Activated CD8-positive, alpha-beta T cell treated with anti-CD3 and anti-CD28 coated beads, Interleukin-2, amount 10 ng/mL, durations not matched to agents 7 days and 5 days (primary cell): ENCODE results near the gene PSMD5. TPM values are rescaled to one million over a fixed set of nuclear protein-coding genes. Genes with fewer than 3 reads are reported as not detected.

Source experiments
- ATAC-seq: fragments of 150-1000 bp; cut with Tn5 transposase; one replicate; pipeline ENCODE4 v1.10.0; 2021; ENCODE audit warnings: moderate library complexity
- CTCF ChIA-PET: fragments of 350-600 bp; sonication (Branson Sonifier 250); formaldehyde crosslinking; loops from one replicate; lab custom pipeline; 2021; ENCODE audit warnings: antibody characterized with exemption; lab: Charles Lee
- POLR2A ChIA-PET: fragments of 350-600 bp; sonication (Branson Sonifier 250); formaldehyde crosslinking; loops from one replicate; lab custom pipeline; 2021; ENCODE audit warnings: antibody characterized with exemption; lab: Charles Lee
- DNase-seq: peaks from one replicate; pipeline ENCODE4 v3.0.0-alpha.2; 2020
- H3K27ac Mint-ChIP-seq: one replicate; pipeline ENCODE4 v1.8.0; 2021; ENCODE audit warnings: mild to moderate bottlenecking, mixed read lengths
- H3K27me3 Mint-ChIP-seq: one replicate; pipeline ENCODE4 v1.8.0; 2021; ENCODE audit warnings: low read depth, mixed read lengths
- H3K36me3 Mint-ChIP-seq: one replicate; pipeline ENCODE4 v1.8.0; 2021; ENCODE audit warnings: low read depth, mixed read lengths
- H3K4me1 Mint-ChIP-seq: one replicate; pipeline ENCODE4 v1.8.0; 2021; ENCODE audit warnings: low read depth, mixed read lengths
- H3K4me3 Mint-ChIP-seq: one replicate; pipeline ENCODE4 v1.8.0; 2021; ENCODE audit warnings: mild to moderate bottlenecking, mixed read lengths
- H3K9me3 Mint-ChIP-seq: one replicate; pipeline ENCODE4 v1.8.0; 2022; ENCODE audit warnings: mixed read lengths; ENCODE audit not compliant: insufficient read depth
- total RNA-seq, 2 experiments: library from RNA; stranded (reverse); gene quantifications; one replicate each; pipeline ENCODE4 v1.2.3, GENCODE V29; 2021

The PSMD5 gene
- total RNA-seq = 10 to 100 TPM; 47.9 to 50.7 TPM

- DNase-seq (peak; percentile 100), ATAC-seq (peak; percentile 98)
- Mint-ChIP-seq H3K36me3 (peaks cover 64% of the 10 kb centered on the region), H3K27ac (peak within 1 kb of the TSS; percentile 98), H3K9me3 (no peaks in the 10 kb centered on the region), H3K4me1 (peaks cover 74% of the 10 kb centered on the region), H3K27me3 (no peaks in the 10 kb centered on the region), H3K4me3 (peak within 1 kb of the TSS; percentile 98)
- ChIA-PET POLR2A (interaction anchor here (0.5 to 3.2 kb wide), 21 partner anchors 10 to 93 kb away, joined by 3 to 27 read pairs (median 4); partner anchors contain the start of genes FBXW2 and TRAF1), CTCF (interaction anchor here (0.7 to 2.4 kb wide), 5 partner anchors 34 to 217 kb away, joined by 3 to 7 read pairs (median 3); partner anchors contain the start of gene PHF19)
Observed at GRCh38 chr9:120842685-120843485, at the start of gene PSMD5. TSS of gene PSMD5 (minus strand) at chr9:120842922. CDS start at chr9:120842909, 13 bp downstream.

GRCh38 chr9:120891884-120892747, 49.4 kb upstream of the PSMD5 start:
- peaks cover 25% of the 10 kb centered on the region for H3K36me3 Mint-ChIP-seq
- POLR2A ChIA-PET = interaction anchor here (1.0 to 13.1 kb wide), 16 partner anchors 7 to 230 kb away, joined by 4 to 306 read pairs (median 9); partner anchors contain the start of genes PHF19 and TRAF1
- DNase-seq (peak; percentile 55), ATAC-seq (peak; percentile 27)
- H3K4me1 Mint-ChIP-seq = peaks cover 90% of the 10 kb centered on the region
- no peaks in the 10 kb centered on the region for H3K27me3 Mint-ChIP-seq
- H3K9me3 Mint-ChIP-seq = no peaks in the 10 kb centered on the region
- CTCF ChIA-PET = interaction anchor here (0.7 to 5.3 kb wide), 14 partner anchors 10 to 307 kb away, joined by 3 to 54 read pairs (median 8); no protein-coding TSS in a partner anchor
- peak overlapping the region; percentile 70 for H3K4me3 Mint-ChIP-seq
- H3K27ac Mint-ChIP-seq = peak overlapping the region; percentile 95

- ChIA-PET CTCF (interaction anchor here (0.8 to 5.3 kb wide), 15 partner anchors 11 to 135 kb away, joined by 3 to 54 read pairs (median 8); no protein-coding TSS in a partner anchor), POLR2A (interaction anchor here (0.5 to 13.1 kb wide), 18 partner anchors 8 to 230 kb away, joined by 3 to 306 read pairs (median 8); partner anchors contain the start of genes PHF19 and TRAF1)
- no peaks in the 10 kb centered on the region for H3K27me3 Mint-ChIP-seq
- H3K27ac Mint-ChIP-seq = peak overlapping the region; percentile 95
- H3K4me1 Mint-ChIP-seq = peaks cover 90% of the 10 kb centered on the region
- ATAC-seq (peak; percentile 59), DNase-seq (peak; percentile 80)
- no peaks in the 10 kb centered on the region for H3K9me3 Mint-ChIP-seq
- H3K4me3 Mint-ChIP-seq = peak overlapping the region; percentile 70
- H3K36me3 Mint-ChIP-seq = peaks cover 22% of the 10 kb centered on the region
Observed at GRCh38 chr9:120891245-120891883, 48.6 kb upstream of the PSMD5 start.

- DNase-seq (peak; percentile 60), ATAC-seq (peak; percentile 18)
- no peaks in the 10 kb centered on the region for H3K27me3 Mint-ChIP-seq
- ChIA-PET CTCF (interaction anchor here (0.8 to 5.3 kb wide), 19 partner anchors 10 to 181 kb away, joined by 3 to 54 read pairs (median 7); partner anchors contain the start of gene FBXW2), POLR2A (interaction anchor here (0.5 to 13.1 kb wide), 20 partner anchors 7 to 667 kb away, joined by 3 to 306 read pairs (median 6); partner anchors contain the start of genes FBXW2, PHF19 and TRAF1)
- H3K4me3 Mint-ChIP-seq = peak overlapping the region; percentile 70
- peak overlapping the region; percentile 95 for H3K27ac Mint-ChIP-seq
- H3K36me3 Mint-ChIP-seq = peaks cover 27% of the 10 kb centered on the region
- peaks cover 91% of the 10 kb centered on the region for H3K4me1 Mint-ChIP-seq
- no peaks in the 10 kb centered on the region for H3K9me3 Mint-ChIP-seq
Observed at GRCh38 chr9:120890320-120891244, 47.9 kb upstream of the PSMD5 start.

GRCh38 chr9:120889606-120890271, 47.0 kb upstream of the PSMD5 start:
- Mint-ChIP-seq H3K27ac (peak overlapping the region; percentile 95), H3K4me1 (peaks cover 87% of the 10 kb centered on the region), H3K36me3 (peaks cover 27% of the 10 kb centered on the region), H3K4me3 (peak overlapping the region; percentile 70), H3K9me3 (no peaks in the 10 kb centered on the region), H3K27me3 (no peaks in the 10 kb centered on the region)
- CTCF ChIA-PET = interaction anchor here (0.7 to 5.3 kb wide), 16 partner anchors 10 to 182 kb away, joined by 3 to 54 read pairs (median 8); partner anchors contain the start of gene FBXW2
- DNase-seq = no peak
- POLR2A ChIA-PET = interaction anchor here (0.8 to 13.1 kb wide), 11 partner anchors 9 to 182 kb away, joined by 3 to 306 read pairs (median 9); partner anchors contain the start of genes FBXW2, PHF19 and TRAF1
- ATAC-seq = no peak

- Mint-ChIP-seq H3K4me1 (peaks cover 88% of the 10 kb centered on the region), H3K9me3 (no peaks in the 10 kb centered on the region), H3K27me3 (no peaks in the 10 kb centered on the region), H3K27ac (peak overlapping the region; percentile 95), H3K36me3 (peaks cover 26% of the 10 kb centered on the region), H3K4me3 (no peak overlapping the region)
- no peak for DNase-seq
- POLR2A ChIA-PET = interaction anchor here (0.6 to 13.1 kb wide), 5 partner anchors 9 to 43 kb away, joined by 3 to 306 read pairs (median 141); partner anchors contain the start of genes PHF19 and TRAF1
- CTCF ChIA-PET = interaction anchor here (0.7 to 4.5 kb wide), 4 partner anchors 10 to 36 kb away, joined by 3 to 18 read pairs (median 8); no protein-coding TSS in a partner anchor
- no peak for ATAC-seq
Observed at GRCh38 chr9:120888626-120889025, 45.9 kb upstream of the PSMD5 start.

- peak overlapping the region; percentile 52 for H3K27ac Mint-ChIP-seq
- no peaks in the 10 kb centered on the region for H3K27me3 Mint-ChIP-seq
- H3K9me3 Mint-ChIP-seq = no peaks in the 10 kb centered on the region
- ATAC-seq (no peak), DNase-seq (no peak)
- peaks cover 86% of the 10 kb centered on the region for H3K4me1 Mint-ChIP-seq
- no peak overlapping the region for H3K4me3 Mint-ChIP-seq
- CTCF ChIA-PET = interaction anchor here (0.9 to 1.4 kb wide), 5 partner anchors 14 to 42 kb away, joined by 3 to 5 read pairs (median 4); no protein-coding TSS in a partner anchor
- POLR2A ChIA-PET = interaction anchor here (0.8 to 13.1 kb wide), 6 partner anchors 8 to 43 kb away, joined by 3 to 306 read pairs (median 6); partner anchors contain the start of gene PHF19
- H3K36me3 Mint-ChIP-seq = peaks cover 23% of the 10 kb centered on the region
Observed at GRCh38 chr9:120886490-120886967, 43.8 kb upstream of the PSMD5 start.

- ChIA-PET CTCF (interaction anchor here (0.8 to 1.1 kb wide), 5 partner anchors 13 to 43 kb away, joined by 3 to 5 read pairs (median 4); no protein-coding TSS in a partner anchor), POLR2A (interaction anchor here (0.8 to 13.1 kb wide), 8 partner anchors 9 to 43 kb away, joined by 3 to 306 read pairs (median 5); partner anchors contain the start of gene PHF19)
- H3K36me3 Mint-ChIP-seq = peaks cover 23% of the 10 kb centered on the region
- no peaks in the 10 kb centered on the region for H3K27me3 Mint-ChIP-seq
- no peak for DNase-seq
- H3K4me3 Mint-ChIP-seq = no peak overlapping the region
- peaks cover 84% of the 10 kb centered on the region for H3K4me1 Mint-ChIP-seq
- no peak overlapping the region for H3K27ac Mint-ChIP-seq
- no peaks in the 10 kb centered on the region for H3K9me3 Mint-ChIP-seq
- ATAC-seq = no peak
Observed at GRCh38 chr9:120885958-120886357, 43.2 kb upstream of the PSMD5 start.

GRCh38 chr9:120885457-120885856, 42.7 kb upstream of the PSMD5 start:
- ATAC-seq (no peak), DNase-seq (no peak)
- ChIA-PET CTCF (interaction anchor here (0.8 to 1.1 kb wide), 5 partner anchors 12 to 44 kb away, joined by 3 to 5 read pairs (median 4); no protein-coding TSS in a partner anchor), POLR2A (interaction anchor here (0.8 to 13.1 kb wide), 6 partner anchors 9 to 43 kb away, joined by 3 to 306 read pairs (median 5); partner anchors contain the start of gene PHF19)
- Mint-ChIP-seq H3K27me3 (no peaks in the 10 kb centered on the region), H3K4me3 (no peak overlapping the region), H3K4me1 (peaks cover 83% of the 10 kb centered on the region), H3K27ac (no peak overlapping the region), H3K36me3 (peaks cover 24% of the 10 kb centered on the region), H3K9me3 (no peaks in the 10 kb centered on the region)
